HepG2 (cell line): ENCODE results near the gene TOP2A. TPM values are rescaled to one million over a fixed set of nuclear protein-coding genes. Genes with fewer than 3 reads are reported as not detected.
A peak's percentile ranks its signal among the peaks of the same experiment; 100 is the strongest.

ENCODE experiments used
- DBP ChIP-seq: sonication (generic); formaldehyde crosslinking; IDR thresholded peaks from 2 replicates; pipeline ENCODE4 v1.4.0; 2020; ENCODE audit warnings: missing genetic modification reagents; ENCODE audit errors: not compliant biosample characterization
- HMG20A ChIP-seq: IDR thresholded peaks from 2 replicates; pipeline ENCODE4 v1.6.1; 2016; ENCODE audit warnings: borderline replicate concordance
- KLF6 ChIP-seq: IDR thresholded peaks from 2 replicates; pipeline ENCODE4 v1.8.0; 2016; ENCODE audit warnings: missing biosample characterization, missing genetic modification reagents
- MAFF ChIP-seq: IDR thresholded peaks from 2 replicates; pipeline ENCODE4 v1.6.1; 2011; ENCODE audit warnings: low read depth, low read length, improper control_type of control experiment
- MIER3 ChIP-seq: IDR thresholded peaks from 2 replicates; pipeline ENCODE4 v1.6.1; 2016; ENCODE audit warnings: missing compliant biosample characterization, borderline replicate concordance
- NRL ChIP-seq: sonication (generic); formaldehyde crosslinking; IDR thresholded peaks from 2 replicates; pipeline ENCODE4 v1.5.0; 2020; ENCODE audit warnings: missing genetic modification reagents, mild to moderate bottlenecking, moderate library complexity, borderline replicate concordance
- SIX1 ChIP-seq: sonication (generic); formaldehyde crosslinking; IDR thresholded peaks from 2 replicates; pipeline ENCODE4 v1.4.0; 2020; ENCODE audit warnings: missing genetic modification reagents, borderline replicate concordance
- SMAD3 ChIP-seq: sonication (generic); formaldehyde crosslinking; IDR thresholded peaks from 2 replicates; pipeline ENCODE4 v1.4.0; 2020; ENCODE audit warnings: missing genetic modification reagents
- ZKSCAN8 ChIP-seq: IDR thresholded peaks from 2 replicates; pipeline ENCODE4 v1.6.1; 2016; ENCODE audit warnings: borderline replicate concordance, missing genetic modification reagents, missing compliant biosample characterization
- ZNF17 ChIP-seq: sonication (generic); formaldehyde crosslinking; IDR thresholded peaks from 2 replicates; pipeline ENCODE4 v1.5.0; 2020; ENCODE audit warnings: mild to moderate bottlenecking, missing genetic modification reagents
- ZNF407 ChIP-seq: sonication (generic); formaldehyde crosslinking; IDR thresholded peaks from one replicate; pipeline ENCODE4 v1.5.1; 2020; ENCODE audit warnings: mild to moderate bottlenecking, missing genetic modification reagents; ENCODE audit errors: not compliant biosample characterization
- ZNF567 ChIP-seq: sonication (generic); formaldehyde crosslinking; IDR thresholded peaks from 2 replicates; pipeline ENCODE4 v1.8.1; 2023; ENCODE audit warnings: mild to moderate bottlenecking, missing genetic modification reagents, borderline replicate concordance
- ZNF7 ChIP-seq: IDR thresholded peaks from 2 replicates; pipeline ENCODE4 v1.6.1; 2016; ENCODE audit warnings: missing biosample characterization, missing genetic modification reagents
- ZNF766 ChIP-seq: sonication (generic); formaldehyde crosslinking; IDR thresholded peaks from 2 replicates; pipeline ENCODE4 v1.5.0; 2020; ENCODE audit warnings: missing genetic modification reagents, borderline replicate concordance
- ZNF777 ChIP-seq: sonication (generic); formaldehyde crosslinking; IDR thresholded peaks from 2 replicates; pipeline ENCODE4 v1.4.0; 2020; ENCODE audit warnings: missing genetic modification reagents
- ZNF879 ChIP-seq: sonication (generic); formaldehyde crosslinking; IDR thresholded peaks from 2 replicates; pipeline ENCODE4 v1.8.1; 2023; ENCODE audit warnings: missing genetic modification reagents
- polyA plus RNA-seq, 8 experiments: library from polyadenylated mRNA; depleted of rRNA in 3 of 8; stranded (reverse) in 7 of 8; unstranded in 1 of 8; fragments of >200 nt; fragmentation: Illumina TruSeq in 4 of 8; extraction: Trizol in 4 of 8; gene quantifications; 2 replicates each; pipeline versions ENCODE4 v1.2.1 to v1.2.3, GENCODE V29; 2011 to 2016; ENCODE audit warnings: low read depth in 4 of 8, missing spikeins in 1 of 8, mixed read lengths in 1 of 8; ENCODE audit not compliant: insufficient read depth in 1 of 8
- total RNA-seq, 5 experiments: library from RNA; depleted of rRNA; stranded (reverse); fragments of >200 nt; fragmentation: Illumina TruSeq; extraction: Trizol; gene quantifications; 2 replicates each; pipeline ENCODE4 v1.2.3, GENCODE V29; 2016; ENCODE audit warnings: low read depth in 1 of 5
- TF ChIP-seq, protein P1 (sequence below): sonication (generic); formaldehyde crosslinking; IDR thresholded peaks from 2 replicates; pipeline ENCODE4 v1.4.0; 2020; ENCODE audit warnings: missing genetic modification reagents
- TF ChIP-seq, protein P2 (sequence below): sonication (generic); formaldehyde crosslinking; IDR thresholded peaks from 2 replicates; pipeline ENCODE4 v1.4.0; 2020; ENCODE audit warnings: mild to moderate bottlenecking, missing genetic modification reagents

TOP2A gene
- total and polyA plus RNA-seq, 2 of the 13 experiments (the other 11 are each of a cell fraction or from before 2014, with no cell fraction given): 108 to 327 TPM

- TF ChIP-seq ZNF407 (CRISPR knock-in tag): no peak
- no peak for TF ChIP-seq DBP
- TF ChIP-seq NRL (CRISPR knock-in tag): no peak
- no peak for TF ChIP-seq MIER3
- TF ChIP-seq MAFF: no peak
- TF ChIP-seq HMG20A (CRISPR knock-in tag): no peak; the same call in 1 of the 2 replicates
- TF ChIP-seq ZNF766 (CRISPR knock-in tag): no peak
- no peak for TF ChIP-seq SIX1 (CRISPR knock-in tag)
- TF ChIP-seq ZNF879 (CRISPR knock-in tag): no peak
- TF ChIP-seq ZNF567 (CRISPR knock-in tag): no peak
- TF ChIP-seq ZNF777 (CRISPR knock-in tag): no peak
- TF ChIP-seq SMAD3 (CRISPR knock-in tag): no peak
- TF ChIP-seq, protein P1, sequence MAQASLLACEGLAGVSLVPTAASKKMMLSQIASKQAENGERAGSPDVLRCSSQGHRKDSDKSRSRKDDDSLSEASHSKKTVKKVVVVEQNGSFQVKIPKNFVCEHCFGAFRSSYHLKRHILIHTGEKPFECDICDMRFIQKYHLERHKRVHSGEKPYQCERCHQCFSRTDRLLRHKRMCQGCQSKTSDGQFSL: no peak
- TF ChIP-seq, protein P2, sequence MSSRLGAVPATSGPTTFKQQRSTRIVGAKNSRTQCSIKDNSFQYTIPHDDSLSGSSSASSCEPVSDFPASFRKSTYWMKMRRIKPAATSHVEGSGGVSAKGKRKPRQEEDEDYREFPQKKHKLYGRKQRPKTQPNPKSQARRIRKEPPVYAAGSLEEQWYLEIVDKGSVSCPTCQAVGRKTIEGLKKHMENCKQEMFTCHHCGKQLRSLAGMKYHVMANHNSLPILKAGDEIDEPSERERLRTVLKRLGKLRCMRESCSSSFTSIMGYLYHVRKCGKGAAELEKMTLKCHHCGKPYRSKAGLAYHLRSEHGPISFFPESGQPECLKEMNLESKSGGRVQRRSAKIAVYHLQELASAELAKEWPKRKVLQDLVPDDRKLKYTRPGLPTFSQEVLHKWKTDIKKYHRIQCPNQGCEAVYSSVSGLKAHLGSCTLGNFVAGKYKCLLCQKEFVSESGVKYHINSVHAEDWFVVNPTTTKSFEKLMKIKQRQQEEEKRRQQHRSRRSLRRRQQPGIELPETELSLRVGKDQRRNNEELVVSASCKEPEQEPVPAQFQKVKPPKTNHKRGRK (CRISPR knock-in tag): peak; percentile 99
- no peak for TF ChIP-seq ZNF7
- TF ChIP-seq ZNF17: no peak
- TF ChIP-seq ZKSCAN8: no peak
- TF ChIP-seq KLF6 (CRISPR knock-in tag): peak; percentile 73; the same call in 1 of the 2 replicates
Measured at GRCh38 chr17:40358323-40359038, 59.2 kb downstream of the TOP2A start (continued).
